Erythroblast (primary cell): ENCODE data around the gene SMOC2.
A peak's percentile ranks its signal among the peaks of the same experiment; 100 is the strongest.

Experiments used
- DNase-seq, 2 experiments: peaks; one replicate each; lab custom pipeline; 2025; lab: John Stamatoyannopoulos, UW
- GATA1 ChIP-seq: IDR thresholded peaks from 2 replicates; pipeline ENCODE4 v1.6.1; 2011; ENCODE audit warnings: low read depth, mild to moderate bottlenecking, control low read depth, low read length, moderate library complexity
- POLR2A ChIP-seq: IDR thresholded peaks from 2 replicates; pipeline ENCODE4 v1.6.1; 2011; ENCODE audit warnings: mild to moderate bottlenecking, low read length

Gene SMOC2

DNA sequence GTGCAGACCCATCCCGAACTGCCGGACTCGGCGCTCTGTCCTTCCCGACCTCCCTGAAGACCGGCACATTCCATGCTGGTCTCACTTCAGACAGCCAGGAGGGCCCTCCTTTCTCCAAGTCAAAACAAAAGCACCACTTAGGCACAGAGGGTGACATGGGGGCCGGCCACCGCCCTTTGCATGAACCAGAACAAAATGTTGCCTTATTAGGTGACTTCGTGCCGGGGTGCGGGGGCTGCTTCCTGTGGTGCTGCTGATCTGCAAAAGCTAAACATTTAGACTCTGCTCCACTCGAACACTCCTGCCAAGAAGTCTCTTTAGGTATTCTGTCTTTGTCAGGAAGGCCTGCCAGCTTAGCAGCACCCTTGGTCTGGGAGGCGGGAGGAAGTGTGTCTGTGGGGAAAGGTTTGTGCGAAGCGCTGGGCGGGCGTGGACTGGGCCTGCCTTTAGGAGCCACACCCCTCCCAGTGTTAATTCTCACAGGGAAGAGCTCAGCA lies 133.8 kb downstream of the SMOC2 start:
- no peak for DNase-seq
- TF ChIP-seq POLR2A (no peak), GATA1 (no peak)

DNA sequence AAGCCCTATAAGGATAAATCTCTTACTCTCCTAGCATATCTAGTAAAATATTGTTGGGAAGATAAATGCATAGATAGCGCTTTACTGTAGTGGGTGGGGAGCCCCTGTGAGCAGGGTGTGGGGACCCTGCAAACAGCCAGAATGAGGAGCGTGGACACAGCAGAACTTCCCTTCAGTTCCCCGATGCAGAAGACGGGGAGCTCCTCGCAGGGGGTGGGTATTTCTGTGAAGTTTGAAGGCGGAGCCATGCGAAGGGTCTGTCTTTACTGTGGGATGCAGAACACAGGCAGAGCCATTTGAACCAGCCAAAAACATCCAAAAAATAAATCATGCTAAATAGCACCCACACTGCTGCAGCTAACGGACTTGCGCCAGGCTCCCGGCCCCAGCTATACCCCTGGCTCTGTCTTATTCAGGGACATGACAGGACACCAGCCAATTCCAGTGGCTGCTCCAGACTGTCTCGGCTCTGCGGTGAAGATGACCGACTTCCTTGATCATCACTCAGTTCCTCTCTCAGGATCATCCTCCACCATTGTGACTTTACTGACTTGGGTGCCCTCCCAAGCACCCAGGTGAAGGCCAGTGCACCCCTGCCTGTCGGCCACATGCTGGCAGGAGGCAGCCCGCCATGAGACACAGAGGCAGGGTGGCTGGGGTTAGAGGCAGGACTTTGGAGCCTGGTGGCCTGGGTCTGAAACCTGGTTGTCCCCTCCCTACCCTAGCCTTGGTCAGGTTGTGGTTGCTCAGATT lies 134.5 kb downstream of the SMOC2 start:
- DNase-seq = no peak
- TF ChIP-seq GATA1 (no peak), POLR2A (no peak)

DNA sequence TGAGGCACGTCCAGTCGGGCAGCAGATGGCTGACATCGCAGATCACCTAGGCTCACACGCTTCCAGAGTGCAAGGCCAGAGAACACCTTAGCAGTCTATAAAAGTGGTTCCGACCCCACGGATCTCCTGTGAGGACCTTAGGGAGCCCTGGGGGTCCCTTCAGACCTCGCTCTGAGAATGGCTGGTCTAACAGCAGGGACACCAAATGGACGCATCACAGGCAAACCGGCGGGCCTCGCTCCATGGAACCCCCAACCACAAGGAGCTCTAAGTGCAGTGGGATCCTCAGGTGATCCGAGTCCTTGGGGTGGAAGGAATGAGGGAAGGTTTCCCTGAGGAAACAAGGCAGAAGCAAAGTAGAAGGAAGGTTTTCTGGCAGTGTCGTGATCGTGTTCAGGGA lies 135.4 kb downstream of the SMOC2 start:
- TF ChIP-seq POLR2A (no peak), GATA1 (no peak)
- no peak for DNase-seq

DNA sequence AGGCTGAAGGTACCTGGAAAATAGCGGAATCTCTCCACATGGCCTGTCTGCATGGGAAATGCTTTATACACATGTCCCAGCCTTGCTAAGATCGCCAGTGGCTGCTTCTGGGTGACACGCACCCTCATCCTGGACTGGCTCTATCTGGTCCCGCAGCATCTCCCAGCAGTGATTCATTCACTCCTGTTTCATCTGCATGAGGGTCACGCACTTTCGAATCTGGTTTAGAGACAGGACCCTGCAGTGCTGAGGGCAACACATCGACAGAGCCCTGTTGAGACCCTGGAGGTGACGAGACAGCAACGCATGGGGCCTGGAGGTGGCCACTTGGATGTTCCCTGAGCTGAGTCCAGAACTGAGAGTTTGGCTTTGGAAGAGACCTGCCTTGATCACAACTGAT lies 136.5 kb downstream of the SMOC2 start:
- no peak for DNase-seq
- TF ChIP-seq GATA1 (no peak), POLR2A (no peak)

DNA sequence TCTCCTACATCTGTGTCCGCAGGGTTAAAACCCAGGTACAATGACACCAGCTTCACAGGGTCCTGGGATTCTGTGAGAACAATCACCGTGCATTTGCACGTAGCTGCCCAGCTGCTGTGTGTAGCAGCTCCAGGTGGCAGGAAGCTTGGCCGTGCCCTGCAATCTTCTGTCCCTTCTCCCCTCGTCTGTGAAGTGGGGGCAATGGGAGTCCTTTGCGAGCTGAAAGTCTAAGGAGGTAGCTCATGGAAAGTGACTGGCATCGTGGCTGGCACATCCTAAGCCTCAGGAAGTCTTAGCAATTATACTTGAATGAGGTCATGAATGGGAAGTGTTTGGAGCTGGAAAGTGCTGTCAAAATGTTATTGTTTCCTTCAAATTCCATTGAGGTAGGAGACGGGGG lies 137.1 kb downstream of the SMOC2 start:
- DNase-seq = no peak
- TF ChIP-seq POLR2A = no peak
- TF ChIP-seq GATA1 = no peak

DNA sequence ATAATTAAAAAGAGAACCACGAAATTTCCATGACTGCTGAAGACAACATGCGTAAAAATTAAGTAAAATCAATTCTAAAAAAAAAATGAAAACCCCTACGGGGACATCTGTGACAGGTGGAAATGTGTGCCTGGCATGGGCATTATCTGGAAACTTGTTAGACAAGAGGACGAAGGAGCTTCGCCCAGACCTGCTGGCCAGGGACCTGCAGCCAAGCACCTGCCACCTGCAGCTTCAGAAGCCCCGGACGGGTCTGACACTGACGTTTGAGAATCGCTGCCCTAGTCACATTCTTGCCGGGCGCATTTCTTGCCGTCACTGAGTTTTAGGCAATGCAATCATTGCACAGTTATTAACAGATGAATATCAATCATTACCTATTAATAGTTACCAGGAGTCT lies 140.3 kb downstream of the SMOC2 start:
- TF ChIP-seq GATA1 = no peak
- no peak for TF ChIP-seq POLR2A

DNA sequence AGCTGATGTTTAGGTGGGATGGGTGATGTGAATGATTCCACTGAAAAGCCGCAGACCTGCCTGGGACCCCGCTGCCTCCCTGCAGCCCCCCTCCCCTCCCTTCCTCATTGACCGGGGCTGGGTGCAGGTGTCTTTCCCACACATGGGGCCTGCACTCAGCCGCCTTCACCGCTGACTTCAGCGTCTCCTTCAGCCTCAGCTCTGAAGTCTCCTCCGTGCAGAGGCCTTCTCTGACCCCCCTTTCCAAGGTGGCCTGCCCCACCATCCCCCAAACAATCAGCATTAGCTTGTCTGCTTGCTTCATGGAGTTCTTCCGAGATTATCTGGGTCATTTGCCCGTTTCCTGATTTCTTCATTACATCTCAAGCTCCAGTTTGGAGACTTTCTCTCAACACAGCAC lies 140.7 kb downstream of the SMOC2 start:
- DNase-seq = no peak
- TF ChIP-seq POLR2A = no peak
- TF ChIP-seq GATA1 = no peak

More for the DNA sequence above, 140.3 kb downstream of the SMOC2 start:
- DNase-seq = no peak

DNA sequence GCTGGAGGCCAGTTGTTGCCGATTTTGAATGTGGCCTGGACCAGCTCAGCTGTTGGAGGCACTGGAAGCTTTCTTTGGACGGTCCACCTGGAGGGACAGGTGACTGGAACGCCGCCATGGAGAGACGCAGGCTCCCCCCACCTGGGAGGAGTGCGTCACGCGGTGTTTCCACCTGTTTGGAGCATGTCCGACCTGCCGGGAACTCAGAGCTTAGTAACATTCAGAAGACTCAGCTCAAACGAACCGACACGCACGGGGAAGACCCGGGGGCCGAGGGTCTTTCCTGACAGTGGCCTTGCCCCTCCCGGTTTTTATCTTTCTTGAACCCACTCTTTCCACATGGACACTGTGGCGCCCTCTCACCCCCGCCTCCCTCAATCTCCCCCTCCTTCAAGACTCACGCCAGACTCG lies 141.6 kb downstream of the SMOC2 start:
- no peak for DNase-seq

DNA sequence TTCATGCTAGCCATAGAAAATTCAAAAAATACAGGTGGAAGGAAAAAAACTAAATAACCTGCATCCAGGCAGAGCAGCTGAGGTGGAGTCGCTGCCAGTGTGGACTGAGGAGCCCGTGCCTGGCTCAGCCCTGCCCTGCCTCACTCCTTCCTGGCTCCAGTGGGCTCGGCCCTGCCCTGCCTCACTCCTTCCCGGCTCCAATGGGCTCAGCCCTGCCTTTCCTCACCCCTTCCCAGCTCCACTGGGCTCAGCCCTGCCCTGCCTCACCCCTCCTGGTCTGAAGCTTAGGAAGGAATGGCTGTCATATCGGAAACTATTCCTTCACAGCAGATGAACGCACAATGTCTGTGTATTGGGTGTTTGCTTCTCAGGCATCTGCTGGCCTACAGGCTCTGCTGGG lies 142.1 kb downstream of the SMOC2 start:
- DNase-seq = no peak

More for the DNA sequence above, 141.6 kb downstream of the SMOC2 start:
- TF ChIP-seq POLR2A (no peak), GATA1 (no peak)

DNA sequence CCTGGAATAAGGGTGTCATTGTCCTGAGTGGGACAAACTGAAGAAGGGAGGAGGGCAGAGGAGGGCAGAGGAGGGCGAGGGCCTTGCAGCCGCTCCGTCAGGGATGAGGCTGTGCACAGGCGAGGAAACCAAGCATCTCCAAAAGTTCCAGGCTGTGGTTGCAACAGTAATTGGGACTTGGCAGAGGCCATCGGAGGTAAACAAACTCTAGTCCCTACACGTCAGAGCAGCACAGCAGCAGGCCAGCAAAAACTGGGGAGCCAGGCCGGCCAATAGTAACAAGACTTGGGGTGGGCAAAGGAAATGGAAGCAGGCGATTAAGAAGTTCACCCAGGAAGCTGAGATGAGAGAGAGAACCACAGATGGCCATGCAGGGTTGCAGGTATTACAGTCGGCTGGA lies 142.8 kb downstream of the SMOC2 start:
- TF ChIP-seq GATA1 = no peak
- no peak for TF ChIP-seq POLR2A
- DNase-seq = no peak

More for the DNA sequence above, 142.1 kb downstream of the SMOC2 start:
- no peak for TF ChIP-seq GATA1
- TF ChIP-seq POLR2A = no peak

DNA sequence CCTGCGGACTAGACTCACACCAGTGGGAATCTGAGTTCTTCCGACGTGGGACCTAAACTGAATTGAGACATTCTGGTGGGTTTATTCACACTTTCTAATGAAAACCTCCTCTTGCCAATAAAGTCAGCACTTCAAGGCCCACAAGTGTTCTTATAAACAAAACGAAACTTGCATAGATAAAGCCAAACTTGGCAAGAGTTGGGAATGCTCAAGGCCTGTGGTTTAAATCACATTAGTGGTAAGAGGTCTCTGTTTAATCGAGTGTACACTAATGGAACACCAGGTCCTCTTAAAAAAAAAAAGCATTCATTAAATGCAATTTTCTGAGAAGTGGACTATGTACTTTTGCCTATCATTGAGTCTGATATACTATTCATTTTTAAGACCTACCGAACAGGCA lies 143.3 kb downstream of the SMOC2 start:
- DNase-seq = no peak
- TF ChIP-seq POLR2A (no peak), GATA1 (no peak)

DNA sequence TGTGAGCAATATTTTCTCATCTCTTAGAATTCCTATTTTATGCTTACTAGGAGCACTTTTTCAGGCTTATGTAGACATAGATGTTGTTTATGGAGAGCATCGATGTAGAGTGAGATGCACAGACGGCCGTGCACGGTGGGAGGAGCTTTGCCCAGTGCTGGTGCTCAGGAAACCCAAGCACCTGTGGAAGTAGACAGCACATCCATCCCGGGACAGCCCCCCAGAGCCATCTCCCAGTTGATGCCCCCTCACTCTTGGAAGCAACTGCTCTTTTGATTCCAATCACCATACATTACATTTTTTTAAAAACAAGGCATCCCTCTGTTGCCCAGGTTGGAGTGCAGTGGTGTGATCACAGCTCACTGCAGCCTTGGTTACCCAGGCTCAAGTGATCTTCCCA lies 143.7 kb downstream of the SMOC2 start:
- no peak for TF ChIP-seq POLR2A
- TF ChIP-seq GATA1 = no peak
- no peak for DNase-seq

DNA sequence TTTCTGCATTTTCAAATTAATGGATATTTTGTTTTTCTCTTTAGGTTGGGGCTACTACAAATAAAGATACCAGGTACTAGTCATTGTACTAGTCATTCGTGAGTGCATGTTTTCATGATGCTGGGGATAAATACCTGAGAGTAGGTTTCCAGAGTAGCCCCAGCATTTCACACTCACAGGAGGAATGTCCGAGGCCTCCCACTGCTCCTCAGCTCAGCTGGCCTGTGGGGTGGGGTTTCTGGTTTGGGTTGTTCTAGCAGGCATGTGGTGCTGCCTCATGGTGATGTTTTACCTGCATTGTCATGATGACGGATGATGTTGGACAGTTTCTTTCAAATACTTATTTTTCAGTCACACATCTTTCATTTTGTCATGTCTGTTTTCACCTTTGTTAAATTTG lies 144.5 kb downstream of the SMOC2 start:
- TF ChIP-seq POLR2A = no peak
- no peak for TF ChIP-seq GATA1
- peak in 1 of 2 experiments; percentile 1 for DNase-seq

DNA sequence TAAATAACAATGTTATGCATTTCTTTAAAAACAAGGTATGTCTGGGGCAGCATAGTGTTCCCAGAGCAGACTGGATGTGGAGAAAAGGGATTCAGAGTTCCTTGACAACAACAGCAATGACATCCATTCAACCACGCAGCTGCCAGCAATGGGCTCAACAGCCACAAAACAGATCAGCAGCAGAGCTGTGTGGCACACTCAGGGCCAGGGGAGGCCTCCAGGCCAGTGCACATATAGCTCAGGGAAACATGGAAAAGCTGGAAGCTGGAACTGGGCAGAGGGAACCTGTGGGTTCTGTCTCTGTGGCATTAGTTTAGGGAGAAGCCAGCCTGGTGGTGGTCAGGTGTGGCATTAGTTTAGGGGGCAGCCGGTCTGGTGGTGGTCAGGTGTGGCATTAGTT lies 148.3 kb downstream of the SMOC2 start:
- TF ChIP-seq POLR2A = no peak
- no peak for DNase-seq

DNA sequence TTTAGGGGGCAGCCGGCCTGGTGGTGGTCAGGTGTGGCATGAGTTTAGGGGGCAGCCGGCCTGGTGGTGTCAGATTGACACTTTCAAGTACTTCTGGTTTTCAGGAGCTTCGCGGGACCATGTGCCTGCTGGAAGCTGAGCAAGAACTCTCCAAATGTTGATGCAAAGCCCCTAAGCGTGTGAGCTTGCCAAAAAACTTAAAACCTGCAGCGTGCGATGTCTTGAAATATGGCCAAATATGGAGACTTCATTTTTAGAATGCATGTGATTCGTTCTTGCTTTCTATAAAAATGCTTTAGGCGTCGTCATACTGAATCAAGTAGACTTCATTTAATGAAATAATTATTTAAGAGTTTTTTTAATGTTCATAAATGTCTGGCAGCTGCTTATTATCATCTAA lies 149.4 kb downstream of the SMOC2 start:
- TF ChIP-seq POLR2A (no peak), GATA1 (no peak)
- no peak for DNase-seq

DNA sequence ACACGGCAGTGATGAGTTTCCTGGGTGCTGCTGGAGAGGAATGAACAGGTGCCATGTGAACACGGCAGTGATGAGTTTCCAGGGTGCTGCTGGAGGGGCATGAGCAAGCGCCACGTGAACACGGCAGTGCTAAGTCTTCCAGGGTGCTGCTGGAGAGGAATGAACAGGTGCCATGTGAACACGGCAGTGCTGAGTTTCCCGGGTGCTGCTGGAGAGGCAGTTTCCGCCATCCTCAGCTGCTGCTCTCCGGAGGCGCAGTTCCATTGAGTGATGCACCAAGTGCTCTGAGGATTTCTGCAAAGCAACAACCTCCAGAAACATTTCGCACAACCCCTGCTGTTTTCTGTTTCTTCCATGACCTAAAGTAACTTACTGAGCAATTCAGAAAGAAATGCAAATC lies 155.4 kb downstream of the SMOC2 start:
- DNase-seq = no peak
- TF ChIP-seq POLR2A = no peak
- TF ChIP-seq GATA1 = no peak
